Measurements from ENCODE around the gene IFITM10.

The IFITM10 gene

DNA sequence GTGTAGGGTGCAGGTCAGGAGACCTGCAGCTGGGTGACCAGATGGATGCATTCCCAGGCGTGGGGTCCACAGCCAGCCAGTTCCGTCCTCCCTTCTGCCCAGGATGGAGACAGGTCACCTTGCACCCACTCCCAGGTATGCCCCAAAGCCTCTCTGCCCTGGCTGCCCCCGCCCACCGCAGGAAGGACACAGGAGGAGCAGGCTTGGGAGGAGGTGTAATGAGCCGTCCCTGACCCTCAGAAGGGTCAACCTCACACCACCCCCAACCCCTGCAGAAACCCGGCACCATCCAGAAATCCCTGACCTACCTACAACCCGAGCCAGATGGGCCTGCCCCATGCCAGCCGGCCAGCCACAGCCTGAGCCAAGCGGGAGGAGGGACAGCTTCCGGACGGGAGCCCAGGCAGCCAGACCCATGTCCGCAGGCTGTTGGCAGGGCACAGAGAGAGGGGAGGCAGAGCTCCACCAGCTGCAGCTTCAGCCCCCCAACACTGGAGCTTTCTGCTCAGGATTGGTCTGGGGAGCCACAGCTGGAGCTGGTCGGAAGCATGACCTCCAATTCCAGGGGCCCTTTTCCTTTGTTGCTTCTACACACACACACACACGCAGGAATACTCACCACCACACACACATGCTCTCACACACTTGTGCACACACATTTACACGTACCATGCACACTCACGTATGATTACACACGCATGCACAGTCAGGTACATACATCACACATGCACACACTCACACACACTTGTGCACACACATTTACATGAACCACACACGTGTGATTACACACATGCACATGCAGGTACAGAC, 5.3 kb downstream of the IFITM10 start:
- in situ Hi-C loops (cut with MboI; ENCODE audit: low pct_unique_long_range_greater_than_20kb, low sequenced_read_pairs) = no loop called here
- DNase-seq = no peak

DNA sequence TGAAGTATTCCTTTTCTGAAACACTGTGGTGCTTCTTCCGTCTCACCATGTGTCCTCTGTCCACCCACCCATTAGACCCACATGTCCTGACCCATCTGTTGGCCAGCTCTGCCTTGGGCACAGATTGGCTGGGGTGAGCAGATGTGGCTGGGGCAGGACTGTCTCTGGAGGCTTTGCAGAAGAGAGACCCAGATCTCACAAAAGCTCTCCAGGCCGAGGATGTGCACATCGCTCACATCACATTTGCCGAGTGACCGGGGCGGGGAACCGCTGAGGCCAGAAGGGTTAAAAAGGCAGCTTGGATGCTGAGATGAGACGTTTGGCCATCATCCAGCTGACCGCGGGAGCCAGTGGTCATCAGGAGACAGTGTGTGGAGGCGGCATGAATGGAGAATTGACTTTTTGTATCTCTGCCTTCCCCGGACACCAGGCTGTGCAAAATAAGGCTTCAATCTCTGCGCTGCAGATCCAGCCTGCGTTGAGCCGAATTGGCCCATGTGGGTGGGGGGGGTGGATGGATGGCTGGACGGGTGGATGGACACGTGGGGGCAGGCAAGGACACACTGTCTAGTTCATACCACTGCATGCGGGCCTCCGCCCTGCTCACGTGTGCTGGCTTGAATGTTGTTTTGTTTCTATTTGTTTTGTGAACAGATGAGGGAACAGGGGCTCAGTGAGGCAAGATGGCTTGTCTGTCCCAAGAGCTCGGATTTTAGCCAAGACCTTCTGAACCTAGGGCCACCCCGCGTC, 6.1 kb downstream of the IFITM10 start:
- in situ Hi-C loops (cut with MboI; ENCODE audit: low pct_unique_long_range_greater_than_20kb, low sequenced_read_pairs) = no loop called here
- DNase-seq = no peak

DNA sequence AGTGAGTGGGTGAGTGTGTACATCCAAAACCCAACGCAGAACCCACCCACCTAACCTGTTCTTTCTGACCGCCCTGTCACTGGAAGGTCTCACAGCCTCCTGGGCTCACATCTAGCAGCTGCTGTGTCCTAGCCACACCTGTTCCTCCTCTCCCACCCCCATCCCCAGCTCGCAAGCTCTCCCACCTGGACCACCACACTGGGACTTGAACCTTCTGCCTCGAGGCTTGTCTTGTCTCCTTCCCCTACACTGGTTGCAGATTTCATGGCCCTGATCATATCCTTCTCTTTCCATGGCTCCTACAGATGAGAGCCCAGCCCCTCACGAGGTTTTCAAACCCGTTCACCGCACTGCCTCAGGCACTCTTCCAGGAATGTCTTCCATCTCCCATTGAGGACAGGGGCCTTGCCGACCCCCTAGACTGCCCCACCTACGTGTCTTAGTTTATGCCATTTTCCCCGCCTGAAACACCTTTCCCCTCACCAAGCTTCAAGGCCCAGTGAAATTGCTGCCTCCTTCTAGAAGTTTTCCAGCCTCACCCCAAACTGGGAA, 6.7 kb downstream of the IFITM10 start:
- in situ Hi-C loops (cut with MboI; ENCODE audit: low pct_unique_long_range_greater_than_20kb, low sequenced_read_pairs) = no loop called here
- DNase-seq = no peak

DNA sequence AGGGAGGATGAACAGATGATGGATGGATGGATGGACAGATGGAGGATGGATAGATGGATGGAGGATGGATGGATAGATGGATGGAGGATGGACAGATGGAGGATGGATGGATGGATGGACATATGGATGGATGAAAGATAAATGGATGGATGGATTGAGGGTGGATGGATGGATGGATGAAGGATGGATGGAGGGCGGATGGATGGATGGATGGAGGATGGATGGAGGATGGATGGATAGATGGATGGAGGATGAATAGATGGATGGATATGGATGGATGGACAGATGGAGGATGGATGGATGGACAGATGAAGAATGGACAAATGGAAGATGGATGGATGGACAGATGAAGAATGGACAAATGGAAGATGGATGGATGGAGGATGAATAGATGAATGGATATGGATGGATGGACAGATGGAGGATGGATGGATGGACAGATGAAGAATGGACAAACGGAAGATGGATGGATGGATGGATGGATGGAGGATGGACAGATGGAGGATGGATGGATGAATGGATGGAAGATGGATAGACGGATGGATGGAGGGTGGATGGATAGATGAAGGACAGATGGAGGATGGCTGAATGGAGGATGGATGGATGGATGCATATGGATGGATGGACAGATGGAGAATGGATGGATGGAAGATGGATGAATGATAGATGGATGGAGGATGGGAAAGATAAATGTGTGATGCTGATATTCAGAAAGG, 7.4 kb downstream of the IFITM10 start:
- no peak for DNase-seq
- in situ Hi-C loops (cut with MboI; ENCODE audit: low pct_unique_long_range_greater_than_20kb, low sequenced_read_pairs) = no loop called here

DNA sequence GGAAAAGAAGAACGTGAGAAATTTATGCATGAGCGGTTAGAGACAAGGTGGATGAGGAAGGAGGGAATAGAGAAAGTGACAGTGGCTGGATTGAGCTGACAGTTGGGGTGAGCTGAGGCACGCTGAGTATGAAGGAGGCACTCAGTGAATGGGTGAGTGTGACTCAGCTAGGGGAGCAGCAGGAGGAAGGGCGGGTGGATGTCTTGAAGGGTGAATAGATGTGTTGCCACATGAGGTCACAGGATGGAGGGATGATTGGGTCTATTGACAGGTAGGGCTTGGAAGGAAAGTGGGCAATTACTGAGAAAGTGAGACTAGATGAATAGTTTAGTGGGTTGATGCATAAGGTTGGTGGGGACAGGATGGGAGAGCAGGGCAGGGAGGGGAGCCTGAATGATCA, 8.0 kb downstream of the IFITM10 start:
- in situ Hi-C loops (cut with MboI; ENCODE audit: low pct_unique_long_range_greater_than_20kb, low sequenced_read_pairs) = no loop called here
- DNase-seq = no peak

DNA sequence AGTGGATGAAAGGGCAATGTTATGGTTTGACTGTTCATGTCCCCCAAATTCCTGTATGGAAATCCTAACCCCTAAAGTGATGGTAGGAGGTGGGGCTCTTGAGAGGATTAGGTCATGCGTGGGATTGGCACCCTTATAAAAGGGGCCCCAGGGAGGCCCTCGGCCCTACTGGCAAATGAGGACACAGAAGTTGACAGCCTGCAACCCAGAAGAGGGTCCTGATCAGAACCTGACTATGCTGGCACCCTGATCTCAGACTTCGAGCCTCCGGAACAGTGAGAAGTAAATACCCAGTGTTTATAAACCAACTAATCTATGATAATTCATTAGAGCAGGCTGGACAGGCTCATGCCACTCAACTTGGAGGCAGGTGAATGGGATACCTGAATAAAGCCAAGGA, 8.7 kb downstream of the IFITM10 start:
- in situ Hi-C loops (cut with MboI; ENCODE audit: low pct_unique_long_range_greater_than_20kb, low sequenced_read_pairs) = no loop called here

DNA sequence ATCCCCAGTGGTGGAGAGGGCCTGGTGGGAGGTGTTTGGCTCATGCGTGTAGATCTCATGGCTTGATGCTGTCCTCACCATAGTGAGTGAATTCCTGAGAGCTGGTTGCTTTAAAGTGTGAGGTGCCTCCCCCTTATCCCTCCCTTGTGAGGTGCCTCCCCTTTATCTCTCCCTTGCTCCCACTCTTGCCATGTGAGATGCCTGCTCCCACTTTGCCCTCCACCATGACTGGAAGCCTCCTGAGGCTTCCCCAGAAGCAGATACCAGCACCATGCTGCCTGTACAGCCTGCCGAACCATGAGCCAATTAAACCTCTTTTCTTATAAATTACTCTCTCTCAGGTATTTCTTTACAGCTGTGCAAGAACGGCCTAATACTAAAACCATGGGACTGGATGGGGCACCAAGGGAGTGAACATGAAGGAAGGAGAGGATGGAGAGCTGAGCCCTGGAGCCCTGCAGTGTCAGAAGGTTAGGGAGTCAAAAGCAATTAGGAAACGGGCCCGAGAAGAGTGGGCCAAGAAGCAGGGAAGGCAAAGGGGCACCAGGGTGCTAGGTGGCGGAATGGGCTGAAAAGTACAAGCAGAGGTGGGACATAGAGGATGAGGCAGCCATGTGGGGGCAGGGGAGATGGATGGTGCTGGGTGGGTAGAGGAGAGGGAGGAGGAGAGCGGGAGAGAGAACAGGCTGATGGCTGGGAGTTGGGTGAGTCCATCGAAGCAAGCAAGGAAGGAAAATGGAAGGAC, 9.4 kb downstream of the IFITM10 start:
- in situ Hi-C loops (cut with MboI; ENCODE audit: low pct_unique_long_range_greater_than_20kb, low sequenced_read_pairs) = no loop called here
- DNase-seq = no peak

More for the DNA sequence above, 8.7 kb downstream of the IFITM10 start:
- no peak for DNase-seq

DNA sequence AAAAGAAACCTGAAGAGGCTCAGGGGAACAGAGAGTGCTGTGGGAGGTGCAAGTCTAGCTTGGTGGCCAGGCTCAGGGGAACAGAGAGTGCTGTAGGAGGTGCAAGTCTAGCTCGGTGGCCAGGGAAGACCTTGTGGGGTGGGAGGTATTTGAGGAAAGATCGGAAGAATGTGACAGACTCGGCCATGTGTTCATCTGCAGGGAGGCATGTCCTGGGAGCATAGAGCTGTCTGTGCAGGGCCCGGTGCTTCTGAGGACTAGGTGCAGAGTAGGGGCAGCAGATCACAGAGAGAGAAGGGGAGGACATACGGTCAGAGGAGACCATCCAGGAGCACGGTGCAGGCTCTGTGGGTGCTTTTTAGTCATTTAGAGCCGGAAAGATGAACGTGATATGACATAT, 10.8 kb downstream of the IFITM10 start:
- in situ Hi-C loops (cut with MboI; ENCODE audit: low pct_unique_long_range_greater_than_20kb, low sequenced_read_pairs) = no loop called here
- no peak for DNase-seq

DNA sequence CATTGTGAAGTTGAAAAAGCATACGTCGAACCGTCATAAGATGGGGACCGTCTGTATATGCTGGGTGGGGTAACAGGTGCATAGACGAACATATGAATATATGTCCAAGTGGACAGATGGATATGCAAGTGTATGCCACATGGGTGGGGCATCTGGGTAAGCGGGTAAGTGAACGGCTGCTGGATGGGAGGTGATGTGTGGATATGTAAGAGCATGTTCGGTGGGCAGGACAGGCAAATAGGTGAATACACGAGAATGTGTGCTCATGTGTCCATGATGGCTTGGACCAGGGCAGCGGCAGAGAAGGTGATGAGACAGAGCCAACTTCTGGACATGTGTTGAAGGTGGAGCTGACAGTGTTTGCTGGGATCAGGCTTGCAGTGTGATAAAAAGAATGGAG, 12.0 kb downstream of the IFITM10 start:
- no peak for DNase-seq
- in situ Hi-C loops (cut with MboI; ENCODE audit: low pct_unique_long_range_greater_than_20kb, low sequenced_read_pairs) = no loop called here

DNA sequence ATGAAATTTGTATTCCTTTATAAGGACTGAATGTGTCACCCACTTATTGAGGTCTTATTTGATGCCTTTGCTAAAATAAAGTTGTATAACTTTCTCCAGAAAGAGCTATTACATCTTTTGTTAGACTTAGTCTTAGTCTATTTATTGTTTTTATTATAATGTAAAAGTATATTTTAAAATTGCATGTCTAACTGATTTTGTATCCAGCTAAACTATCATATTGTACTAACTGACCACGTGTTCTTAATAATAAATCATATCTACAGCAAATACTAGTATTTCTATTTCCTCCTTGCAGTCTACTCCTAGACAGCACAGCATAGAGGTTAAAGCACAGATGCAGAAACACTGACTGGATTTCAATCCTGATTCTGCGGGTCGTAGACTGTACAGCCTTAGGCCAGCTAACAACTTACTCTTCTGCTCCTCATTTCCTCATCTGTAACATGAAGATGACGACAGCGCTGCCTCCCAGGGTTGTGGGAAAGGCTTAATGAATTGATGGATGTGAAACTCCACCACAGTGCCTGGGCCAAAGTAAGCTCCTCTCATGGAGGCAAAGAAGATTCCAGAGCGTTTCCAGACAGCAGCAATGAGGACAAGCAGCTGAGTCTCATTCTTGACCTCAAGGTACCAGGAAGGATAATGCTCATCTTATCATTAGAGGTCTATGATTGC, 13.2 kb downstream of the IFITM10 start:
- in situ Hi-C loops (cut with MboI; ENCODE audit: low pct_unique_long_range_greater_than_20kb, low sequenced_read_pairs) = no loop called here
- no peak for DNase-seq

DNA sequence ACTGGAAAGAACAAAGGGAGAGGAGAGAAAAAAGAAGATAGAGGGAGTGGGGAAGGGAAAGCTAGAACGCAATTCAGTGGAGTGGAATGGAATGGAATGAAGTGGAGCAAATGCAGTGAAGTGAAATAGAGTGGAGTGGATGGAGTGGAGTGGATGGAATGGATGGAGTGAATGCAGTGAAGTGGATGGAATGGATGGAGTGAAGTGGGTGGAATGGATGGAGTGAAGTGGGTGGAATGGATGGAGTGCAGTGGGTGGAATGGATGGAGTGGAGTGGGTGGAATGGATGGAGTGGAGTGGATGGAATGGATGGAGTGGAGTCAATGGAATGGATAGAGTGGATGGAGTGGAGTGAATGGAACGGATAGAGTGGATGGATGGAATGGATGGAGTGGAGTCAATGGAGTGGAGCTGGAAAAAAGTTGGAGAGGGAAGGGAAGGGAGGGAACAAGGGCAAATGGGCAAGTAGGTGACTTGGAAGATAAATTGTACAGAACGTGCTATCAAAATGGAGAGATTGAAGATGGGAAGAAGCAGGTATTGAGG, 13.9 kb downstream of the IFITM10 start:
- in situ Hi-C loops (cut with MboI; ENCODE audit: low pct_unique_long_range_greater_than_20kb, low sequenced_read_pairs) = no loop called here
- DNase-seq = no peak

DNA sequence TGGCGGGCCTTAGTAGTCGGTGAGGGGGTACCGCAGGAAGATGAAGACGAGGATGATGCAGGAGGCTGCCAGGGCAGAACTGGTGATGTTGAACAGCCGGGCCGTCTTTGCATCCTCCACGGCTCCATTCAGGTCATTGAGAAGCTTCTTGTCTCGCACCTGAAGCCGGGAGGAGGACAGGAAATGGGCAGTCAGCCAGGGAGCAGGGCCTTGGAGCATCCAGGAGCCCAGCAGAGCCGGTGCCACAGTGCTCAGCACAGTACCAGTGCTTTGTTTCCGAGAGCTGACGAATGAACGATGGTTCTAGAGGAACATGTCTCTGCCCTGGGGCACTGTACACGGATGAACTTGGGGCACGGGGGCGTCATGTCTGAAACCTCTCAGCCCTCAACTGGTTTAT, 15.1 kb downstream of the IFITM10 start:
- DNase-seq = no peak
- in situ Hi-C loops (cut with MboI; ENCODE audit: low pct_unique_long_range_greater_than_20kb, low sequenced_read_pairs) = no loop called here

DNA sequence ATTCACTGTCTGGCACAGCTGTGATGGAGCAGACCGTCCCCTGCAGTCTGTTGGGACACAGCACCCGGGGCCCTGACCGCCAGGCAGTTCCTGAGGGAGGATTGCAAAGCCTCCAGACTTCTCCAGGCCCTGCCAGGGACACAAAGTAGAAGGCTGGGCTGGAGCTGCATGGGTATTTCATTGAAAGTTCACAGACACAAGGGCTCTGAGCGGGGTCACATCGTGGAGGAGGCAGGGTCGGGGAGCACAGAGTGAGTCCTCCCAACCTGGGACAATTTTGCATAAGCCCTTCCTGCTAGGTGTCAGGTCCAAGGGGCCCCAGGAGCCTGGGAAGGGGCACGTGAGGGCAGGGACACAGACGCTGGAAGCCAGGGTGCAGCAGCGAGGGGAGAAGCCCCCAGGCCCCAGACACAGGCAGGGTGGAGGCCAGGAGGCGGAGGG, 15.7 kb downstream of the IFITM10 start:
- in situ Hi-C loops (cut with MboI; ENCODE audit: low pct_unique_long_range_greater_than_20kb, low sequenced_read_pairs) = no loop called here

DNA sequence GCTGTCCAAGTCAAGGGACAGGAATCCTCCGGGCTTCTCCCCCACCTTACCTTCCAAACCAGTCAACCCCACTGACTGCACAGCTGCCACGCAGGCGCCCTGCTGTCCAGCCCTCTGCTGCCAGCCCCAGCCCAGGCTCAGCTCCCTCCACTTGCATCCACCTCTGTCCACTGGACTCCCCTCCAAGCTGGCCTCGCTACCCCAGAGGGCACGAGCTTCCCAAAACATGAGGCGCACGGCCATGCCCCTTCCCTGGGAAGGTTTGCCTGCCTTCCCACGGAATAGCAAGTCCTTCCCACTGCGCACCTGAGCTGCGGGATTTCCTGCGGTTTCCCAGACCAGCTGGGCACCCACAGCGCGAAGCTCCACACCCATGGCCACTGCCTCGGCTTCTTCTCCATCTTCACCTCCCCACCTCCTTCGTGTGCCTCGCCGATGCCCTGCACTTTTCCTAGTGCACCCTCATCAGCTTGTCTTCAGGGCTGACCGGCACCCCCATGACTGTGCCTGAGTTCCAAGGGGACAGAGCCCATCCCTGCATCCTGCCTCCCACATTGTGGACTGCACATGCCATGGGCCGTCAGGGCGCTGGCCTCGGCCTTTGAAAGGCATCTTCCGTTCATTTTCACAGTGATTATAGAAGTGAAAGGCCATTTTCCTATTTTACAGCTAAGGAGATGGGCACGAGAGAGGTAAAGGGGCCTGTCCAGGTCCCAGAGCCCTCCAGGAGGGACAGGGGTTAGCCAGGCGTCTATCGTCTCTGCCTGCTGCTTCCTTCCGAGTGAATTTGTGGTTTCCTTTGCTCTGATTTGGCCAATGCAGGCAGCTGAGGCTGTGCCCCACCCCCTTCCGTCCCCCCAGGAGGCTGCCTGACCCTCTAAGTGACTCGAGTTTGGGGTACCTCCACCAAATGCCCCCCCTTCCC, 16.4 kb downstream of the IFITM10 start:
- in situ Hi-C loops (cut with MboI; ENCODE audit: low pct_unique_long_range_greater_than_20kb, low sequenced_read_pairs) = no loop called here
- no peak for DNase-seq

More for the DNA sequence above, 15.7 kb downstream of the IFITM10 start:
- DNase-seq = no peak

DNA sequence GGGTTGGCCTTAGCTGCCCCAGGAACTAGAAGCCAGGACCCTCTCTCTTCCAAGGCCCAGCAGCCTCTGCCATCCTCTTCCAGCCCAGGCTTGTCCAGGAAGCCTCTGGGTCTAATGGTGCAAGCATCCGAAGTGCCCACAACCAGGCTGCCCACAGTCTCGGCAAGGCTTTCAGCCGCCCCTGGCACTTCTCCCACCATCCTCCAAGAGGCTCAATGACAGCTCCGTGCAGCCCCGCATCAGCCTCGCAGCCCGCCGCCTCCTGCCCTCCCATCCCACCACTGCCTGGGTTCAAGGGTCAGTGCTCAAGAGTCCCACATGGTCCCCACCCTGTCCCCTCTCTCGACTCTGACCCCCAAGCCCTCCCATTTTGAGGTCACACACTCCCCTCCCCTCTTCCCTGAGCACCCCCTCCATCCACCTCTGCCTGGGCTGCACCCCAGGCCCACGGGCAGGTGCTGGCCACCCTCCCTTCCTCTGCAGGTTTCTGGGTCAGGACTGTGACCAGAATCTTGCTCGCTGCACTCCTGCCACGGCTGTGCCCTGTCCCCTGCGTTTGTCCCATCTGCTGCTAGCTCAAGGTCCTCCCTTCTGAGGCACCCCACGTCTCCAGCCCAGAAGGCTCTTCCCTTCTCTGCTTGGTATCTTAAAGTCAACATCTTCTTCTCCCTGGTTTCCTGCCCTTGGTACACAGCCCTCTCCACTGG, 17.2 kb downstream of the IFITM10 start:
- in situ Hi-C loops (cut with MboI; ENCODE audit: low pct_unique_long_range_greater_than_20kb, low sequenced_read_pairs) = no loop called here
- no peak for DNase-seq

DNA sequence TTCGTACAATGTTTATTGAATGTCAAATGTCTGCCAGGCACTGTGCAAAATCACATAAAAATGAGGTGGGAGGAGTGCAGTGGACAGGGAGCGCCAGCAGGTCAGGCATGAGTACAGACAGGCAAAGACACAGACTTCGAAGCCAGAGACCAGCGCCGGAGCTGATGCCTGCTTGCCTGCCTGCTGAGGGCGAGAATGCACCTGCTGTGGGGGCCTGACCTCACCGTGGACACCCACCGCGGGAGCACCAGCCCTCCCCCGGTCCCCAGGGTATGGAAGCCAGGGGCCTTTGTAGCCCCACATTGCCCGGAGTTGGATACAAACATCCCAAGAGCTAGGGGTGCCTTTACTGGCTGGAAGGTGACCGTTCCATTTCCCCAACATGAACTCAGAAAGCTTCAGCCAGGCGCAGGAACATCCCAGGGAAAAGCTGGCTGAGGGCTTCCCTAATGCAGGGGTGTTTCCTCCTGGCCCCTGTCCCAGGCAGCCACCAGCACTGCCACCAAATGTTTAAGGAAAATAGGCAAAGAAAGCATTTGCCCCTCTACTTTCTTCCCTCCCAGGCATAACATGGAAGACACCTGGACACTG, 17.9 kb downstream of the IFITM10 start:
- in situ Hi-C loops (cut with MboI; ENCODE audit: low pct_unique_long_range_greater_than_20kb, low sequenced_read_pairs) = no loop called here
- DNase-seq = no peak

All from KBM-7 (cell line).